ENCODE data around the gene MID1. TPM values are rescaled to one million over a fixed set of nuclear protein-coding genes. Genes with fewer than 3 reads are reported as not detected.

Gene MID1
- polyA plus RNA-seq, 3 donors from 2014 or later, result not detected

- Mint-ChIP-seq H3K36me3 (no peaks in the 10 kb centered on the region), H3K27me3 (ENCODE audit: low read depth in 3 of 3) (peaks cover 0 to 7% (median 2%) of the 10 kb centered on the region in 3 donors), H3K9me3 (peaks cover 0 to 4% (median 0%) of the 10 kb centered on the region in 6 donors), H3K4me3 (no peak overlapping the region), H3K27ac (no peak overlapping the region), H3K4me1 (no peaks in the 10 kb centered on the region)
- no peak for DNase-seq
These were observed 187.0 kb downstream of the MID1 start for GRCh38 chrX:10433296-10433965.

DNA sequence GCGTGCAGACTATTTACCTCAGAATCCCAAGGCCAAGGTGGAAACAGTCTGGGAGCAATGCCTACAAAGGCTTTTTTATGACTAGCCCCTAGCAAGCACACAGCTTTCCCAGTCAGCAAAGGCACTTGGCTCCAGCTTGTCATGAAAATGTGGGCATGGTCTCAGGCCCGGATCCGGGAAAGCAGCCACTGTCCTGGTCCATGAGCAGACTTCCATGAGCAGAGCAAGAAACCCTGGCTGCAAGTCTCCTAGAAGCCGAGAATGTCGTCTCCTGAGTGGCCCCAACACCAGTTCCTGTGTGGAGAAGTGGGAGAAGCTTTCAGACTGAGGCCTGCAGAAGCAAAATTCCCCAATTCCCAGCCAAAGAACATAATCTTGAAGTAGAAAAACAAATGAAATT is 190.5 kb downstream of the MID1 start:
- Mint-ChIP-seq H3K4me1 (no peaks in the 10 kb centered on the region), H3K9me3 (peaks cover 0 to 8% (median 0%) of the 10 kb centered on the region in 6 donors), H3K4me3 (no peak overlapping the region), H3K27me3 (ENCODE audit: low read depth in 3 of 3) (peaks cover 0 to 9% (median 2%) of the 10 kb centered on the region in 3 donors), H3K36me3 (no peaks in the 10 kb centered on the region), H3K27ac (no peak overlapping the region)
- no peak for DNase-seq

DNA sequence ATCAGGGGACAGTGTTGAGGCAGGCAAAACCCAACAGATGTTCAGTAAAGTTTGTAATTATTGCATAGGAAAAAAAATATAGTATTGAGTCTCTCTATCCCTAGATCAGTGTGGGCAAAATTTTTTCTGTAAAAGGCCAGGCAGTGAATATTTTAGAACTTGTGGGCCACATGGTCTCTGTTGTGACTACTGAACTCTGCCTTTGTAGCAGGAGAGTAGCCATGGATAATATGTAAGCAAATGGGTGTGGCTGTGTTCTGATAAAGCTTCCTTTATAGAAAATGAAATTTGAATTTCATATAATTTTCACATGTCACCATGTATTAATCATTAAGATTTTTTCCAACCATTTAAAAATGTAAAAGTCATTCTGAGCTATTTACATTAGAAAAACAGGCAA is 193.1 kb downstream of the MID1 start:
- H3K4me1 Mint-ChIP-seq, result no peaks in the 10 kb centered on the region
- H3K4me3 Mint-ChIP-seq, result no peak overlapping the region
- peaks cover 0 to 5% (median under 1%) of the 10 kb centered on the region in 6 donors for H3K9me3 Mint-ChIP-seq
- no peaks in the 10 kb centered on the region for H3K36me3 Mint-ChIP-seq
- no peak overlapping the region for H3K27ac Mint-ChIP-seq
- no peak for DNase-seq
- H3K27me3 Mint-ChIP-seq (ENCODE audit: low read depth in 3 of 3), result peaks cover 0 to 6% (median 2%) of the 10 kb centered on the region in 3 donors

DNA sequence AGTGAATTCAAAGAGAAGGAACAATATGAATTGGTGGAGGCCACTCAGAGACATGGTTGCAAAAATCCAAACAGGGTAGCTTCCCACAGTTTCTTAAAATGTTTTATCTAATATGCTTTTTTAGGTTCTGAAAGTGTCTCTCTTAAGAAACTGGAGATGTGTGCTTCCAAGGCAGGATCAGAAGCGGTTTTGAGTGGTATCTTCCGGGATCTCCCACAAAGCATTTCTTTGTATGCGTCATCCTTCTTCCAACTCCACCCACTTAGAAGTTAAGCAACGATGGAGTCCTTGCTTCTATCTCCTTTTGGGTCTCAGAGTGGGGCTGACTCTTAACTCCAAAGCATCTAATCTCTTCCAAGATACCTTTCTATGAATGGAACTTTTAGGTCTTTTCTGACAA is 196.7 kb downstream of the MID1 start:
- Mint-ChIP-seq H3K27me3 (ENCODE audit: low read depth in 3 of 3) (peaks cover 0 to 6% (median 1%) of the 10 kb centered on the region in 3 donors), H3K9me3 (peaks cover 0 to 6% (median 2%) of the 10 kb centered on the region in 6 donors)
- DNase-seq, result no peak

DNA sequence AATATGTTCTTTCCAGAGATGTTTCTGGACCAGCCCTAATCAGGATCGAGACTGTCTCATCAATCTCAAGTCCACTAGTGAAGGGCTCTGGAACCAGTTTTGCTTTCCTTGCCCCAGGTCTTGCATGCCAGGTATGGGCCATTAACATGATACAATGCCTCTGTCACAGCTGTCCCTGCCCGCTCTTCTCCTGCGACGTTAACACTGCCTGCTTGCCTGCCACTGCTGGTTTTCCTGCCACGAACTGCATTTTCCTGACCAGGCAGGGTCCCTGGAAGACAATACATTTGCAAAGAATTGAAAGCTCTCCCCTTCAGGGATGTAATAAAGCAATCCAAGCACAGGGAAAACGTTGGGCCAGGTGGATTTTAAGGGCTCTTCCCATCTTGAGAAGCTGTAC is 200.3 kb downstream of the MID1 start:
- Mint-ChIP-seq H3K9me3 (peaks cover 0 to 6% (median 0%) of the 10 kb centered on the region in 6 donors), H3K27ac (no peak overlapping the region), H3K4me1 (no peaks in the 10 kb centered on the region), H3K36me3 (no peaks in the 10 kb centered on the region), H3K4me3 (no peak overlapping the region), H3K27me3 (ENCODE audit: low read depth in 3 of 3) (peaks cover 0 to 3% (median 3%) of the 10 kb centered on the region in 3 donors)
- DNase-seq, result no peak

More for the DNA sequence above, 196.7 kb downstream of the MID1 start:
- Mint-ChIP-seq H3K27ac (no peak overlapping the region), H3K36me3 (no peaks in the 10 kb centered on the region), H3K4me1 (no peaks in the 10 kb centered on the region), H3K4me3 (no peak overlapping the region)

- no peak for DNase-seq
- Mint-ChIP-seq H3K4me3 (no peak overlapping the region), H3K27ac (no peak overlapping the region), H3K27me3 (ENCODE audit: low read depth in 3 of 3) (peaks cover 0 to 6% (median 0%) of the 10 kb centered on the region in 3 donors), H3K36me3 (no peaks in the 10 kb centered on the region), H3K9me3 (peaks cover 0 to 3% (median 0%) of the 10 kb centered on the region in 6 donors), H3K4me1 (no peaks in the 10 kb centered on the region)
These were observed 204.0 kb downstream of the MID1 start for GRCh38 chrX:10416424-10416823.

GRCh38 chrX:10415306-10416001 is 204.9 kb downstream of the MID1 start:
- H3K36me3 Mint-ChIP-seq, result no peaks in the 10 kb centered on the region
- H3K27me3 Mint-ChIP-seq (ENCODE audit: low read depth in 3 of 3), result peaks cover 0 to 6% (median 0%) of the 10 kb centered on the region in 3 donors
- no peak overlapping the region for H3K27ac Mint-ChIP-seq
- H3K9me3 Mint-ChIP-seq, result peaks cover 0 to 3% (median 0%) of the 10 kb centered on the region in 6 donors
- no peak for DNase-seq
- no peaks in the 10 kb centered on the region for H3K4me1 Mint-ChIP-seq
- no peak overlapping the region for H3K4me3 Mint-ChIP-seq

DNA sequence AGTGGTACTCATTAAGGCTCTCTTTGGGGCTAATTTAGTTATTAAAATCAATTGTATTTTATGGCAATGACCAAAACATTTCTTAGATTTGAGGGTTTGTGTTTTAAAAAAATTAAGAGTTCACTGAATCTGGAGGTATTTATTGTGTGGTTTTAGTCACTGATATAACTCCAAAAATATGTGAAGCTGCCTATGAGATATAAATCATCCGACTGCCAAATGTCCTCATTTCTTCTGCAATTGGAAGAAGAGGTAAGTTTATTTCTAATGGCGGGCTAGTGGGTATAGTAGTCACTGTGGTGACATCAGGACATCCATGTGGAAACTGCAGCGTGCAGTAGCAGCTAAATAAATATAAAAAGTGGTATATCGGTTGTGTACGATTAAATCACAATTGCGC is 205.5 kb downstream of the MID1 start:
- Mint-ChIP-seq H3K9me3 (no peaks in the 10 kb centered on the region), H3K36me3 (no peaks in the 10 kb centered on the region), H3K4me3 (no peak overlapping the region), H3K27ac (no peak overlapping the region), H3K4me1 (no peaks in the 10 kb centered on the region), H3K27me3 (ENCODE audit: low read depth in 3 of 3) (peaks cover 0 to 6% (median 0%) of the 10 kb centered on the region in 3 donors)
- no peak for DNase-seq

DNA sequence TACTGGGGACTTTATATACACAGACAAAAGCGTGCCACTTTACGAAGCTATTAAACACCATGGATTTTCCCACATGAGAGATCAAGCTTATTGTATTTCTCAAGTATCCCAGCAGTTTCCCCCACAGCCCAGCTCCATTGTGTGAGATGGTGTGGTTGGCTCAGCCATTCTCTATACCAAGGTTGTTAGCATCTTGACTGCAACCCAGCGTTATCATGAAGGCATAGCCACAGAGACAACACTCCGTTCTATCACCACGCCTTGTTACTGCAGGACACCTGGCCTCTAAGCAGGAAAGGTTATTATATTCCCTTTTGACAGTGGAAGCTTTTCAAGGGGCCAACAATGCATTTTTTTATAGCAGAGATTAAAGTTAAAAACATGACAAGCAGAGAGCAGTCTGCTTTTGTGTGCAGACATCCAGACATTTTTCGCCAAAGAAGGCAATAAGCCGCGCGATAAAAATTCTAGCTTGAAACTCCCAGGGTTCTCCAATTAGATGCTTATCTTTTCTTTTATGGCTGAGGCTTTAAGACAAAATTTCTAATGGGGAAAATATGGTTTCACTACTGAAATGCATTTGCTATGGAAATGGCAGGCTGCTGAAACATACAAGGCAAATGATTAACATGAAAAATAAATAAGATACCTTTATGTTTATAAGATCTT is 206.1 kb downstream of the MID1 start:
- Mint-ChIP-seq H3K4me1 (no peaks in the 10 kb centered on the region), H3K27me3 (ENCODE audit: low read depth in 3 of 3) (peaks cover 0 to 6% (median 0%) of the 10 kb centered on the region in 3 donors), H3K27ac (no peak overlapping the region), H3K4me3 (no peak overlapping the region), H3K36me3 (no peaks in the 10 kb centered on the region), H3K9me3 (no peaks in the 10 kb centered on the region)
- DNase-seq, result no peak

- Mint-ChIP-seq H3K27me3 (ENCODE audit: low read depth in 3 of 3) (no peaks in the 10 kb centered on the region), H3K4me3 (no peak overlapping the region), H3K9me3 (peaks cover 0 to 2% (median 0%) of the 10 kb centered on the region in 6 donors), H3K36me3 (no peaks in the 10 kb centered on the region), H3K27ac (no peak overlapping the region), H3K4me1 (no peaks in the 10 kb centered on the region)
- DNase-seq, result no peak
These were observed 215.9 kb downstream of the MID1 start for GRCh38 chrX:10404436-10404835.

- Mint-ChIP-seq H3K9me3 (peaks cover 0 to 2% (median 0%) of the 10 kb centered on the region in 6 donors), H3K27me3 (ENCODE audit: low read depth in 3 of 3) (peaks cover 0 to 5% (median 3%) of the 10 kb centered on the region in 3 donors), H3K36me3 (no peaks in the 10 kb centered on the region), H3K4me3 (no peak overlapping the region), H3K27ac (no peak overlapping the region), H3K4me1 (no peaks in the 10 kb centered on the region)
- DNase-seq, result no peak
These were observed 219.1 kb downstream of the MID1 start for GRCh38 chrX:10401239-10401638.

DNA sequence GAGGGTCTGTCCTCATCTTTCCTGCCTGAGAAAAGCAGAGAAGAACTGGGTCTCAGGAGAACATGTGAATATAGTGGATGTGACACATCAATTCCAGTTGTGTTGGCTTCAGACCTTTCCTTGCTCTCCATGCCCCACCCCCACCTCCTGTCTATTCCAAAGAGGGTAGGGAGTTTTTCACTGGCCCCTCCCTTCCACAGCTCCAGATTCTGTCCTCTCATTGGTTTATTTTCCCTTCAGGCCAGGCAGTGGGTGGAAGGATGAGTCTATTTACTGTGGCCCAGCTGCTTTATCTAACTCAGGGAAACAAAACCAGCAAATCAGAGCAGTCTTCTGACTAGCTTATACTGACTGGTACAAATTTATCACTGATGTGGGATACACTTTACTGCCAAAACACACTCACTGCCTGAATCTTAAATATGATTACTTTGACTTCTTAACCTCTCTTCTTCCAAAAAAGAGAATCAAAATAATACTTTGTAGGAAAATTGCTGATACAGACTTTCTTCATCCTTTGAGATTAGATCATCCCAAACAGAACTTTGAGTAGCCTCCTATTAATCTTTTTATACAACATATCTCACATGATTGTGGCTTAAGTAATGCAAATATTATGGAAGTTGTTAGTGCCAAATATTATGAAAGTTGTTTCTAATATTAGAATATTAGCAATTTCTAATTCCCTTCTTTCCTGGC is 221.2 kb downstream of the MID1 start:
- Mint-ChIP-seq H3K4me3 (no peak overlapping the region), H3K27me3 (ENCODE audit: low read depth in 3 of 3) (peaks cover 0 to 5% (median 3%) of the 10 kb centered on the region in 3 donors), H3K27ac (no peak overlapping the region), H3K36me3 (no peaks in the 10 kb centered on the region), H3K9me3 (peaks cover 0 to 5% (median 0%) of the 10 kb centered on the region in 6 donors), H3K4me1 (peaks cover 0 to 2% of the 10 kb centered on the region in 2 donors)
- DNase-seq, result no peak

- H3K9me3 Mint-ChIP-seq, result peaks cover 0 to 7% (median 0%) of the 10 kb centered on the region in 6 donors
- H3K4me3 Mint-ChIP-seq, result no peak overlapping the region
- peaks cover 0 to 2% of the 10 kb centered on the region in 2 donors for H3K4me1 Mint-ChIP-seq
- DNase-seq, result no peak
- H3K36me3 Mint-ChIP-seq, result no peaks in the 10 kb centered on the region
- peaks cover 0 to 5% (median 3%) of the 10 kb centered on the region in 3 donors for H3K27me3 Mint-ChIP-seq (ENCODE audit: low read depth in 3 of 3)
- no peak overlapping the region for H3K27ac Mint-ChIP-seq
These were observed 222.2 kb downstream of the MID1 start for GRCh38 chrX:10398215-10398614.
